Femur (tissue), 1 donor: Measurements from ENCODE around the gene MYO15A.

Source experiments
- DNase-seq: peaks from one replicate; pipeline ENCODE4 v3.0.0-alpha.2; 2017

Gene MYO15A

DNA sequence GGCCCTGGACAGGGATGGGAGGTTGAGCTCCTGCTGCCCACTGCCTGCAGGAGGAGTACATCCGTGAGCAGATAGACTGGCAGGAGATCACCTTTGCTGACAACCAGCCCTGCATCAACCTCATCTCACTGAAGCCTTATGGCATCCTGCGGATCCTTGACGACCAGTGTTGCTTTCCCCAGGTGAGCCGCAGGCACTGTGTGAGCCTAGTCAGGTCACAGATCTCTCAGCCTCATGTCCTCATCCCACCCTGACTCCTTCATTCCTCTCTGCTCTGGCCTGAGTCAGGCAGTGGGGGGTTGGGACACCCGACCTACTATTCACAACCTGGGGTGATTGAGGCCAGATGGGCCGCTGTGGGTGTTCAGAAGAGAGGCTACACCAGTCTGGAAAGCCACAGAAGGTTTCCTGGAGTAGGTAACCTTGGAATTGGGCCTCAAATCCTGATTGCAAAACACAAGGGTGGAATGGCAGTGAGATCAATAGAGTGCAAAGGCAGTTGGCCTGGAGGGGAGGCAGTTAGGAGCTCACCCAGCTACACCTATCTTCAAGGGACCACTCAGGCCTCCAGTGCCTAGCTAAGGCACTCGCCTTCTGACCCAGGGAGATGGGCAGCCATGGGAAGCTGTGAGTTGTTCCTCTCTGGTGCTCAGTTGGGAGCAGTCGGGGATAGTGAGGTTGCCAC, 29.7 kb downstream of the MYO15A start:
- no peak for DNase-seq

DNA sequence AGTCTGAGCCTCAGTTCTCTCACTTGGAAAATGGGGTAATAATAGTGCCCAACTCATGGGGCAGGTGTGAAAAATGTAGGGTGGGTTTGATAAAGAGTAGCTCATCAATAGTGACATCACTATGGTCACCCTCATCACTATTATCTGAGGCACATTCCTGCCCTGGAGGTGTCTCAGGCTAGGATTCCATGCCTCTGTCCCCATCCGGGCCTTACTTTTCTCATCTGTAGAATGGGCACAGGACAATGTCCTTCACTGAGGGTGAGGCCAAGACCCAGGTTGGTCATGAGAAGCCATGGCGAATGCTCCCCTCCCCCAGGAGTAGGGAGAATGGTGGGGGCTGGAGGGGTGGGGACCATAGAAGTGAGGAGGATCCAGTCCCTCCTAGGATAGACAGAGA, 30.5 kb downstream of the MYO15A start:
- DNase-seq, result no peak

DNA sequence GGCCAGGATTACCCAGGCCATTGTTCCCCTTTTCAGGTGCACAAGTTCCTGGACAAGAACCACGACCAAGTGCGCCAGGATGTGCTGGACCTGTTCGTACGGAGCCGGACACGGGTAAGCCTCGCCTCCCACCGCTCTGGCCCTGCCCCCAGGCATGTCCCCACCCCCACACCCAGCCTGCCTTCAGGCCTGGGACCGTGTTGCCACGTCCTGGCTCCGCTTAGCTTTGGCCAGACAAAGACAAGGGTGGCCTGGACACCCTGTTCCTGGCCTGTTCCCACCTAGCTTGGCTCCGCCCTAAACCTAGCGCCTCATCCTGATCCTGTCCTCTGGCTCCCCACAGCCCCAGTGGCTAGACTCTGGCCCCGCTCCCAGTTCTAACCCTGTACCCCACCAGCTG, 30.9 kb downstream of the MYO15A start:
- DNase-seq, result no peak

DNA sequence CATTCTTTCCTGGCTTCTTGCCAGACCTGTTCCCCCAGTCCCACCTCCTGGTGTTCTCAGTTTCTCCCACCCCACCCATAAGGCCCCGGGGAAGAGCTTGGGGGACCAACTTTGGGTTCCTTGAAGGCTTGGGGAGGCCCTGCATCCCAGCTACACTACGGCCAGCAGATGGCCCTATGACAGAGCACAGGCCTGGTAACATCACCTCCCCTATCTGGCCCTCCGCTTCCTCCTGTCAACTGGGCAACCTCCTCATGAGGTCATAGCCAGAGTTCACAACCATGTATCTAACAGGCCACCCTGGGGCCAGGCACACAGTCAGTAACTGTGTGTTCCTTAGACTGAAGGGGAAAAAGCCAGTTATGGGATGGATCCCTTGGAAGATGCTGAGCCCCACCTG, 31.4 kb downstream of the MYO15A start:
- no peak for DNase-seq

DNA sequence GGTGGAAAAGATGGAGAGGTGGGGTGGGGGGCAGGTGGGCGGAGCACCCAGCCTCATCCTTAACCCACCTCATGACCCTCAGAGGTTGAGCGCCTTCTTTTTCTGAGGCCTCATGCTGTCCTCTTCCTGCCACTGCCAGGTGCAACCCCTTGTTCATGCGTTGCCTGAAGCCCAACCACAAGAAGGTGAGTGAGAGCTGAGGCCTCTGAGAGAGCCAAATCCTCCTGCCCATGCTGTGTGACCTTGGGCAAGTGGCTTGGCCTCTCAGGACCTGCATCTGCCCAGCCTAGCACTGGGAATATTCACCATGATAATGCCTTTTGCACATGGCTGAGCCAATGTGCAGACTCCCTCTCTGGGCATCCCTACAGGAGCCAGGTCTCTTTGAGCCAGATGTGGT, 32.1 kb downstream of the MYO15A start:
- no peak for DNase-seq

DNA sequence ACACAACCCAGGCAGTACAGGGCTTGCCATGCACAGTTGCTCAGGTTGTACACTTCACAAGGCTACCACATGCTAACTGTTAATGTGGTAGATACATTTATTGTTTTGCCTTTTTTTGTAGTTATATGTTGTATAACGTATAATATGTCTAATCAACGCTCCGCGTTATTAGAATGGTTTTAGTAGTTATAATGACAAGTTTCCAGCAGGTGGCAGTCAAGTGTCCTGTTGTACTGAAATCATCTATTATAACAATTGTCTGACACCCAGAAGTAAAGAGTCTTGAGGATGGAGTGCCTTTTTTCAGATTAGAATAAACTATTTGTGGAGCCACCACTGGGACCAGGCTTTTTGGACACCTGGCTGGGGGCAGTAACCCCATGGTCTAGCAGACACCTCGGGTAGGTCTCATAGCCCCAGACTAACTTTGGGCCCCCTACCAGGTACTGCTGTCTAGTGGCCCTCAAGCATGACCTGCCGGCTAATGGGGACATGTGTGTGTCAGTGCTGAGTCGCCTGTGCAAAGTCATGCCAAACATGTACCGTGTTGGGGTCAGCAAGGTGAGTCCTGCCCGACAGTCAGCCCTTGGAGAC, 32.8 kb downstream of the MYO15A start:
- DNase-seq, result no peak

DNA sequence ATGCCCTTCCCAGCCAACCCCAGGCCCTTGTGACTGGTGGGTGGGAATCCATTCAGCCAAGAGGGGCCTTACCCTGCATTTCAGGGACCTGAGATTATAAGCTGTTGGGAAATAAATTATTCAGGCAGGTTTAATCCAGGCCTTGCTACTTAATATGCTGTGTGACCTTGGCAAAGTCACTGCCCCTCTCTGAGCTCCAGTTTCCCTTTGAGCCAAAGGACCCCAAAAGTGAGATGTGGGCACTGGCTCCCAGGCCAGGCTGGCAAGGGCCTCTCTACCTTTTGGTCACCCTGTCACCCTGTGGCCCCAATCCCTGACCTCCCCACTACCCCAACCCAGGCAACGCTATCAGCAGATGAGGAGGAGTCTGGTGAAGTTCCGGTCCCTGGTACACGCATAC, 33.9 kb downstream of the MYO15A start:
- no peak for DNase-seq

DNA sequence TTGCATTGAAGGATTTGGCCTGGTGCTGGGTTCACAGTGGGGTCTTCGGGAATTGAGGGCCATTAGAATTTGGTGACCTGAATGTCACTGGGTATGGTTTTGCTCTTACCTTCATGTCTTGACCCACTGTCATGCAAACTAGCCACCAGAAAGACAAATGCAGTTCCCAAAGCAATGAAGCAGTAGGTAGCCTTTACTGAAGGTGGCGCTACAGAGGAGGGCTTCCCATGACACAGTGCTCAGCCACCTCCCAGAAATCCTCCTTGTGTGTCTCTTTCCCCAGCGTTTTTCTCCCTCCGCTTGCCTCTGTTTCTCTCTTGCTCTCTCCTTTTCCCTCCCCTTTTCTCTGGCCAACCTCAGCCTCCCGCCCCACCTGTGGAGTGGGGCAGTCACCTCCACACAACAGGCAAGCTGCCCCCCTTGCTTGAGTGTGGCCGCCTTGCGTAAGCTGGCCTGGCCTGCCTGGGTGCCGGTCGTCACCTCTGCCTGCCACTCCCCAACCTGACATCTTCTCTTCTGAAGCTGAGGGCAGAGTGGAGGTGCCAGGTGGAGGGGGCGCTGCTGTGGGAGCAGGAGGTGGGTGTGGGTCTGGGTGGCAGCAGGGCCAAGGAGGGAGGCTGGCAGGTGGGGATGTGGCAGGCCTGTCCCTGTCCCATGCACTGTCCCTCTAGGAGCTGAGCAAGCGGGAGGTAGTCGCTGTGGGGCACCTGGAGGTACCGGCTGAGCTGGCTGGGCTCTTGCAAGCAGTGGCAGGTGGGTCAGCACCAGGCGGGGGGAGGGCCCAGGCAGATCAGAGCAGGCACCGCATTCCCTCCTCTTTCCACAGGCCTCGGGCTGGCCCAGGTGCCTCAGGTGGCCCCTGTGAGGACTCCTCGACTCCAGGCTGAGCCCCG, 34.7 kb downstream of the MYO15A start:
- DNase-seq, result no peak

DNA sequence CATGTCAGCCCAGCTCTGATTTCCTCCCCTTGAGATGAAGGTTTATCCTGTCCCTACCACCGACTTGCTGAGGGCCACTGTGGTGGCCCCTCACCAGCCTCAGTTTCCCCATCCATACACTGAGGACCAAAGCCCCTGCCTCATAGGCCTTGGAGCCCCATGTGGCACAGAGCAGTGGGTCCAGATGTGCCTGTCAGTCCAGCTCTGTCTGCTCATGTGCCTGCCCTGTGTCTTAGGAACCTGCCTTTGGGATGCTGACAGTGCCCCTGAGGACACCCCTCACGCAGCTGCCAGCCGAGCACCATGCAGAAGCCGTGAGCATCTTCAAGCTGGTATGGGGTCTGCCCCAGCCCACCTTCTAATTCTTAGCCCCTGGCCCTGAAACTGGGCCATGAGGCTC, 35.7 kb downstream of the MYO15A start:
- DNase-seq, result no peak

DNA sequence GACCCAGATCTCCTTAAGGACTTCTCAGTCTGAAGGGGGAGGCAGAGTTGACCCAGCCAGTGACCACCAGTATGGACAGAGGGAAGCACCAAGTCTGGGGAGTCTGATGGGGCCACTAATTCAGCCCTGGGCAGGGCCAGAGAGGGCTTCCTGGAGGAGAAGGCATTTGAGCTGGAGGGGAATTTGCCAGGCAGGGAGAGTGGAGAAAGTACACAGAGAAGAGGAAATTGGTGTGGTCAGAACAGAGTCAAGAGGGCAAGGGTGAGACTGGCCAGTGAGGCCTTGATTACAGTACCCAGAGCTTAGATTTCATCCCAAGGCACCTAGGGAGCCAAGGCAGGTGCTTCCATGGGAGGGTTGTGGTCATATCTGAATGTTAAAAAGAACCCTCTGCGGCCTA, 36.3 kb downstream of the MYO15A start:
- no peak for DNase-seq

DNA sequence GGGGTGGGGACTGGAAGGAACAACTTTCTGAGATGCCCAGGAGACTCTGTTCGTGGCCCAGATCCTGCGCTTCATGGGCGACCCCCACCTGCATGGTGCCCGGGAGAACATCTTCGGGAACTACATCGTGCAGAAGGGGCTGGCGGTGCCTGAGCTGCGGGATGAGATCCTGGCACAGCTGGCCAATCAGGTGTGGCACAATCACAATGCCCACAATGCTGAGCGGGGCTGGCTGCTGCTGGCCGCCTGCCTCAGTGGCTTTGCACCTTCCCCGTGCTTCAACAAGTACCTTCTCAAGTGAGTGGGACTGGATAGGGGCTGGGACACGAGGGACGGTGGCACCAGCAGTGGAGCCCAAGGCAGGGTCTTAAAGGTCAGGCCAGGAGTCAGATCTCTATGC, 37.3 kb downstream of the MYO15A start:
- no peak for DNase-seq

DNA sequence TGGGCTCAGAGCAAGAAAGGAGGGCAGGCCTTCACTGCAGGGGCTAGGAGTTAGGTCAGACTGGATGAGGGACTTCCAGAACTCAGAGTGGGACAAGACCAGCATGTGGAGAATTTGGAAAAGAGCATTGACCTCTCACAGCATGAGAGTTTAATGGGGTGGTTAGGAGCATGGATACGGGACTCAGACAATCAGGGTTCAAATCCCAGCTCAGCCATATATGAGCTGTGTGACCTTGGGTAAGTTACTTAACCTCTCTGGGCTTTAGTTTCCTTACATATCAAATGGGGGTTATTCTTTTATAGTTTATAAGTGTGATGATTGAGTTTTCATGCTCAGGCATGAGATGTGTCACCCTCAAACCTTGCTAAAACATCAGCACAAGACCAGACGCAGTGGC, 37.7 kb downstream of the MYO15A start:
- DNase-seq, result no peak

DNA sequence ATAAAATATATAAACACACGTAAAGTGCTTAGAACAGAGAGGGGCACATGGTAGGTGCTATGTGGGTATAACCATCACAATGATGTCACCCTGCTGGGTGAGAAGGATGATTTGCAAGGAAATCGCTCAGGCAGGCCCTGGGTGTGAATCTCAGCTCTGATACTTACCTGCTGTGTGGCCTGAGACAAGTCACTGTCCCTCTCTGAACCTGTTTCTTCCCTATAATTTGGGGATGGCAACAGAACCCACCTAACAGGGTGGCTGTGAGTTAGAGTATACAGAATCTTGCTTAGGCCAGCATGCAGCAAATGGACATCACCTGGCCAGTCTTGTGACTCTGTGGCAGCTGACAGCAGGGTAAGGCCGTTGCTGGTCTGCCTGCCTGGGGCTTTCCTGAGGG, 38.4 kb downstream of the MYO15A start:
- DNase-seq, result no peak

DNA sequence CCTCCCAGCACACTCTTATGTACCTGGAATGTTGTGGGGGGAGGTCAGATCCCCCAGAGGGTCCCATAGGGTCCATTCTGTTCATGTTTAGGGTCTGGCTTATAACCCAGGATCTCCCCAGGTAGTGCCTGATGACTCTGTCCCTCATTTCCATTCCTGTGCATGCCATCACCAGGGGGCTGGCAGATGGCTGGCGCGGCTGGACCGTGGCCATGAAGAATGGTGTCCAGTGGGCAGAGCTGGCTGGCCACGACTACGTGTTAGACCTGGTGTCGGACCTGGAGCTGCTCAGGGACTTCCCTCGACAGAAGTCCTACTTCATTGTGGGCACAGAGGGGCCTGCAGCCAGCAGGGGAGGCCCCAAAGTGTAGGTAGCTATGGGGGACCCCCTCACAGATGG, 40.0 kb downstream of the MYO15A start:
- DNase-seq, result no peak

DNA sequence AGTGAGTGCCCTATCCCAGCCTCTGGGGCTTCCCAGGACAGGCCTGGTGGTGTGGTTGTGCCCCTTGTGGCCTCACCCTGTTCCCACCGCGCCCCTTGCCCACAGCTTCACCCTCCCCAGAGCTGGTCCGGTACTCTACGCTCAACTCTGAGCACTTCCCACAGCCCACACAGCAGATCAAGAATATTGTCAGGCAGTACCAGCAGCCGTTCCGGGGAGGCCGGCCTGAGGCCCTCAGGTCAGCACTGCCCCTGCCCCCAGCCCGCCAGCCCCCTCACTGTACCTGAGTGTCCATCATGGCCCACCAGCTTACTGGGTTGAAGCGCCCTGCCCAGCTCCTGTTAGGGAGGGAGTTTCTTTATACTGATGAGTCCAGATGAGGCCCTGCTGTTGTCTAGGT, 42.7 kb downstream of the MYO15A start:
- DNase-seq, result no peak

DNA sequence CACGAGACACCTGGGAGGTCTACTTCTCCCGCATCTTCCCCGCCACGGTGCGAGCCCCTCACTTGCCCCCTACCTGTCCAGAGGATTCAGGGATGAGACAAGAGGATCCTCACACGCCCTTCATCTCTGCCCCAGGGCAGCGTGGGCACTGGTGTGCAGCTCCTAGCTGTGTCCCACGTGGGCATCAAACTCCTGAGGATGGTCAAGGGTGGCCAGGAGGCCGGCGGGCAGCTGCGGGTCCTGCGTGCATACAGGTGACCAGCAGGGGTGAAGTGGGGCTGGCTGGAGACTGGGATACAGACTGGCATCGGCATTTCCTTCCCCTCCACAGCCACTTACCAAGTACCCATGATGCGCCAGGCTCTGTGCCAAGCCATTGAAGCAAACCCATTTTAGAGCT, 46.6 kb downstream of the MYO15A start:
- DNase-seq, result no peak

DNA sequence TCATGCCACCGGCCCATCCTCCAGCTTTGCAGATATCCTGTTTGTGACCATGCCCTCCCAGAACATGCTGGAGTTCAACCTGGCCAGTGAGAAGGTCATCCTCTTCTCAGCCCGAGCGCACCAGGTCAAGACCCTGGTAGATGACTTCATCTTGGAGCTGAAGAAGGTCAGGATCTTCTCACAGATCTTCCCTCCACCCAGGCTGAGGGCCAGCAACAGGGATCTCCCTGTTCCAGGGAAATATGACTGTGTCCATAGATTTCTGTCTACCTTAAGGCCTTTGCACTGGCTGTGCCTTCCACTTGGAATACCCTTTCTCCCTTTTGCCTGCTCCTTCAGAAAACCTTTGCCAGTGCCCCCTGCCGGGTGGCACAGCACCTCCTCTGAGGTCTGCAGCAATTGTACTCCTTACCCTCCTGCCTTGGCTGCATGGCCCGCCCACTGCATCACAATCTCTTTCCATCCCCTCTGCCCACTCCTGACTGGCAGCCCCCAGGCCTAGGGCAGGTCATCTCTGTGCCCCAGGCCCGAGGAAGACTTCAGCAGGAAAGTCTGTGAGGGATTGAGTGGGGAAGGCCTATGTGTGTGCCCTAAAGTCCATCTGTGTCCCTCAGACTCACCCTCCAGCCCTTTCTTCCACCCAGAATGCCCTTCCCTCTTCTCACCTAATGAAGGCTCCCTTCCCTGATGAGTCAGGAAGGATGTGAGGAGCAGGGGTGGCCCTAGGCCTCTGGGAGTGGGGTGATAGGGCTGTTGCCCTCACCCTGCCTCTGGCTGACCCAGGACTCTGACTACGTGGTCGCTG, 47.8 kb downstream of the MYO15A start:
- no peak for DNase-seq

DNA sequence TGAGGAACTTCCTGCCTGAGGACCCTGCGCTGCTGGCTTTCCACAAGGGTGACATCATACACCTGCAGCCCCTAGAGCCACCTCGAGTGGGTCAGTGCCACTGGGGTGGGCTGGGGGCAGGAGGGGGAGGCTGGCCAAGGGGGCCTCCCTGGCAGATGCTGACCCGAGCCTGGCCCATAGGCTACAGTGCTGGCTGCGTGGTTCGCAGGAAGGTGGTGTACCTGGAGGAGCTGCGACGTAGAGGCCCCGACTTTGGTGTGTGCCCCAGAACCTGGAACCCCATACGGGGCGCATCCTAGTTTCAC, 48.4 kb downstream of the MYO15A start:
- DNase-seq, result no peak

DNA sequence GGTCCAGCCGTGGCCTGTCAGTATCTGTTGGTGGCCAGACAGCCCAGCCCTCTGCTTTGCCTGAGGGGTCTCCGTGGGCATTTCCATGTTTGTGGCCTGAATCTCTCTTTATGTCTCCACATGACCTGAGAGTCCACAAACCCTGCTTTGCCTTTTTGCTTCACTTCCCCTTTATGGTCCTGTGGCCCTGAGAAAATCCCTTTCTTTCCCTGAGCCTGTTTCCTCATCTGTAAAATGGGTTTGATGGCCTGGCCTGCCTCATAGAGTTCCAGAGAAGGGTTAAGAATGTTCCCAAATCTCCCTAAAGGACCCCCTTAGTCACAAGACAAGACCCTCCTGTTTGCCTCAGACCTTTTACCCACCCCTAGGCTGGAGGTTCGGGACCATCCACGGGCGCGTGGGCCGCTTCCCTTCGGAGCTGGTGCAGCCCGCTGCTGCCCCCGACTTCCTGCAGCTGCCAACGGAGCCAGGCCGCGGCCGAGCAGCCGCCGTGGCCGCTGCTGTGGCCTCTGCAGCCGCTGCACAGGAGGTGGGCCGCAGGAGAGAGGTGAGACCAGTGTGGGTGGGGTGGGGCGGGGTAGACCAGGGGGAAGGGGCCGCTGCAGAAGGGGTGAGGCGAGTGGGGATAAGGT, 48.9 kb downstream of the MYO15A start:
- DNase-seq, result no peak

DNA sequence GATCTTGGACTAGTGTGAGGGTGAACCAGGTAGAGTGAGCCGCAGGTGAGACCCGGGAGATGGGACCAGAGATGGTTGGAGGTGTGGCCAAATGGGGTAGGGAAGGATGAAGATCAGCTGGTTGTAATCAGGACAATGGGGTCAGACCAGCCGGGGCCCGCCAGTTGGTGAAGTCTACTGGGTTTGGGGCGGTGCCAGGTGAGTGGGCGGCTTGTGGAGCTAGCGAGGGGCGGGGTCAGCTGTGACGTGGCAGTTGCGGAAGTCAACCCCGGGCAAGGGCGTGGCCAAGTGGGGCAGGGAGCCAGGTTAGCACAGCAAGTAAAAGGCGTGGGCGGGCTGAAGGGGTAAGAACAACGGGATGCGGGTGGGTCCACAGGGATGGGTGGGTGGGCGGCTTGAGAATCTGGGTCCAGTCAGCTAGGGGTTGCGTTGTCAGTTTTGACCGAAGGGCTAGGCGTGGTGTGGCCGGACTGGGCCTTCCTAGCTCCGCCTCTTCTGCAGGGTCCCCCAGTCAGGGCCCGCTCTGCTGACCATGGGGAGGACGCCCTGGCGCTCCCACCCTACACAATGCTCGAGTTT, 49.6 kb downstream of the MYO15A start:
- DNase-seq, result peak; percentile 93

DNA sequence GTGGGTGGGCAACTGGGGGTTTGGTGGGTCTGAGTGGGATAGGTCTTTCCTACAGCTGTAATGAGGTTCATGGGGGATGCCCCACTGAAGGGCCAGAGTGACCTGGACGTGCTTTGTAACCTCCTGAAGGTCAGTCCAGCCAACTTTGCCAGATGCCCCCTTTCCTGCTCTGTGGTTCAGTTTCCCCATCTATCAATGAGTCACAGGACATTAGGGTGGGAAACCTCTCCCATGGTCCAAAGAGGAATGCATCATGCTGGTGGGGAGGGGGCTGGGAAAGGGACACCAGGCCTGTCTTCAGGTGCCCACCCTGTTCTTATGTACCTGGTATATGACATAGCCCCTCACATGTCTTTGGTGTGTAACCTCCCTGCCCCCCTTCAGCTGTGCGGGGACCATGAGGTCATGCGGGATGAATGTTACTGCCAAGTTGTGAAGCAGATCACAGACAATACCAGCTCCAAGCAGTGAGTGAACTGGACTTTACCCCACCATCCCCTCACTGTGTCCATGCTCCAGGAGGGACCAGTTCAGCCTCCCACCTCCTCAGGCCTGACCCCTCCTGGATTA, 51.1 kb downstream of the MYO15A start:
- no peak for DNase-seq

DNA sequence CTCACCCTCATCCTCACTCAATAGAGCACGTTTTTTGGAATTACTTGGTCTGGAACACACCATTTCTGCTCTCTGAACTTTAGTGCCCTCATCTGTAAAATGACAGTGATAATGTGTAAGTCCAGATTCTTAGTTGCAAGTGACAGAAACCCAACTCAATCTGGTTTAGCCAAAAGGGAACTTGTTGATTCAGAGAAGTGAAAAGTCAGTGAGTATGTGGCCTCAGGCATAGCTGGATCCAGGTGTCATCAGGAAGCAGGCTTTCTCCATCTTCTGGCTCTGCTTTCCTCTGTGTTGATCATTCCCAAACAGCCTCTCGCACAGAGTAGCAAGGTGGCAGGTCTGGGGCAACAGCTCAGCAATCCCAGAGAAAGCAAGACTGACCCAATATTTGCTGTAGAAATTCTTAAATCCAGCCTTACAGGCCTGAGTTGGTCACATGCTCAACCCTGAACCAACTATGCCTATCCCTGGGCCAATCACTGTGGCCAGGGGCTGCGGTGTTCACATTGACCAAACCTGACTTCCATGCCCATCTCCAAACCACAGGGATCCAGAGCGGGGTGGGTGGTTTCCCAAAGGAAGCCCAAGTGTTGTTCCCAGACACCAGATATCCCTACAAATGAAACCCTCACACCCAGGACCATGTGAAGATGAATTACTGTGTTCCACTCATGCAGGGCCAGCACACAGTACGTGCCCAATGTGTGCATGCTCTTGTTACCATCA, 51.7 kb downstream of the MYO15A start:
- no peak for DNase-seq
